CD4-positive, alpha-beta T cell treated with Interleukin-2 at 100 ng/mL for 4 hours (primary cell): ENCODE measurements around the gene PGC.

Experiments used
- DNase-seq: peaks from one replicate; pipeline ENCODE4 v3.0.0-alpha.2; 2020; ENCODE audit warnings: low spot score

The PGC gene

GRCh38 chr6:41747256-41748101 lies at the start of gene PGC:
Gene PGC, minus strand, starts transcription at chr6:41747397. Its CDS starts 63 bp downstream, at chr6:41747334.
- no peak for DNase-seq

GRCh38 chr6:41796474-41796873 lies 49.3 kb upstream of the PGC start:
- no peak for DNase-seq

GRCh38 chr6:41791984-41792383 lies 44.8 kb upstream of the PGC start:
- no peak for DNase-seq

- DNase-seq = no peak
Observed at GRCh38 chr6:41791305-41791704, 44.1 kb upstream of the PGC start.

GRCh38 chr6:41790045-41790444 lies 42.8 kb upstream of the PGC start:
- DNase-seq = no peak

DNA sequence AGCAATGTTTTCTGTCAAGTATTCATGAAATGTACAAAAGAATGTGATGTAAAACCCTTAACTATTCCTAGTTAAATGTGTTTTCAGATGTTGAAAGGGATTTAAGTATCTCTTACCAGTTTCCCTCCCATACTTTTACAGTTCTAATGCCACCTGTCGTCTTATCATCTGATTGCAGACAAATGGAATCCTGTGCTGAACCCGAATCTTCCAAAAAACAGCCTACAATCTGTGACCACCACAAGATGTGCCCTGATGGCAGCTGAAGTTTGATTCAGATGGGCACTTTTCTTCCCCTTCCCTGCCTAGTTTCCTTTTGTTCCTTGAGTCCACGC lies 42.2 kb upstream of the PGC start:
- no peak for DNase-seq

DNA sequence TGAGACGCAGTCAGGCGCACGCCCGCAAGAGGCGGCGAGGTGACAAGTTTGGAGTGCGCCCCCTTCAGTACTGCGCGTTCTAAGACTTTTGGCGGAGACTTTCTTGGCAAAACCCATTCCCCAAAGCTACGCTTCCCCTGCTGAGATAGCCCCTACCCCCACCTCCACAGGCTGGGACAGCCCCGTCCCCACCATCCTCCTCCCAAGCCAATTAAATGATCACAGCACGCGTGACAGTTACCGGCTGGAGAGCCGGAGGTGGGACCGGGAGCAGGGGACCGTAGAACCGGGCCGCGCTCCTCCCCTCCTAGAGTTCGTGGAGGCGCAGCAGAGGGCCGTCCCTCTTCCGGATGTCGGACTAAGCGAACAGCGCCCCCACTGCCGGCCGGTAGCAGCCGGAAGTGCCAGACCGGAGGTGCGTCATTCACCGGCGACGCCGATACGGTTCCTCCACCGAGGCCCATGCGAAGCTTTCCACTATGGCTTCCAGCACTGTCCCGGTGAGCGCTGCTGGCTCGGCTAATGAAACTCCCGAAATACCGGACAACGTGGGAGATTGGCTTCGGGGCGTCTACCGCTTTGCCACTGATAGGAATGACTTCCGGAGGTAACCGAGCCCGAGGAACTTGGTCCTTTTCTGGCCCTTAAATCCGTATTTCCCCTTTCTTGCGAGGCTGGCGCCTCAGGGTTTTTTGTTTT lies 40.2 kb upstream of the PGC start, which contains the start of gene TOMM6:
Gene TOMM6, plus strand, starts transcription at position 476 of the 699 bp plus-strand sequence. Its CDS starts 4 bp downstream, at position 480.
- peak; percentile 96 for DNase-seq

DNA sequence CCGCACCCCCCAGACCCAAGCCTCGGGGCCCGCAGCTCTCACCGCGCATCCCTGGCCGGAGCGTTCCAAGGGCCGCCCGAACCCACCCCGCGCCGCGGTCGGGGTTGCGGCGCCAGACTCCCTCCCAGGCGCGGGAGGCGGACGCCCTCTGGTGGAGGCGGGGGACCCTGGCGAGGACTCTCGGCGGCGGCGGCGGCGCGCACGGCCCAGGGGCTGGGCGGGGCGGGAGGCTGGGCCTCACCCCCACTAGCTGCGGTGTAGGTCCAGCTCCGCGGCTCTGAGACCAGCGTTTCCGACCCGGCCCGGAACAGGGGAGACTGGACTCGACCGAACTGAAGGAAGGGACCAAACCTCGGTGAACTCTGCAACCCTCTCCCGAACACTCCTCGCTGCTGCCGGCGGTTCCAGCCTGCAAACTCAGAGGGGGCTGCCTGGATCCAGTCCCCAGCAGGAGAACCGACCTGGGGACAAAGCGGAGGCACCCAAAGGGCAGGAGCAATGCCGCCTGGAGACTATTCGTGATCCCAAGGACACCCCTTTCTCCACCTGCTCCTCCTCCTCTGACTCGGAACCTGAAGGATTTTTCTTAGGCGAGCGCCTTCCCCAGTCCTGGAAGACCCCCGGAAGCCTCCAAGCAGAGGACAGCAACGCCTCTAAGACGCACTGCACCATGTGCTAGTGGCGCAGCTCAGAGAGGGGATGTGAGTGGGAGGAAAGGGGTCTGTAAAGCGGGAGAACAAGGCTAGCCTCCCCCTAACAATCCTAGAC lies 39.4 kb upstream of the PGC start:
- DNase-seq = peak; percentile 88

DNA sequence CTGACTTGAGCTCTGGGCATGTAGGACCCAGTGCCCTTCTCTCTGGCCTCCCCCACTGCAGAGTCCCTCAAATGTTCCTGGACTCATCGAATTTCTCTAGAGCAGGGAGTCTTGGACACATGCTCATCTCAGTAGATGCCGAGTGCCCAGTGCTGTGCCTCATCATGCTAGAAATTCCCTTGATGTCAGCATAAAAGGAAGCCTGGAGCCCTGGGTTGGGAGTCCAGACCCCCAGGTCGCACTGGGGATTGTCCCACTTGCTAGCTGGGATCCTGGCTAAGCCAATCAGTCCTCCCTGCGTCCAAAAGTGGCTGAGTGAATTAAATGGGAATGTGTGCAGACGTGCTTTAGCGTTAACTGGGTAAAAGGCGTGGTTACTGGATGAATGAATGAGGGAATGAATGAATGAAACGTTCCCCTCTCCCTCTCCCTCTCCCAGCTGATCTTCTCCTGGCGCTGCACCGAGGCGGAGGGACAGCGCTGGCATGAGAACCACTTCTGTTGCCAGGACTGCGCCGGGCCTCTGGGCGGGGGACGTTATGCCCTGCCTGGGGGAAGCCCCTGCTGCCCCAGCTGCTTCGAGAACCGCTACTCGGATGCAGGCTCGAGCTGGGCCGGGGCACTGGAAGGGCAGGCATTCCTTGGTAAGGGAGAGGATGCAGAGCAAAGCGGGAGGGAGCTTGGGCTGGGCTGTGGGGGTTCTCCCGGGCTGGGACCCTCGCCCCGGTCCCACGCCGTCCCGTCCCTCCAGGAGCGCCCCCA lies 38.7 kb upstream of the PGC start:
- DNase-seq = no peak

DNA sequence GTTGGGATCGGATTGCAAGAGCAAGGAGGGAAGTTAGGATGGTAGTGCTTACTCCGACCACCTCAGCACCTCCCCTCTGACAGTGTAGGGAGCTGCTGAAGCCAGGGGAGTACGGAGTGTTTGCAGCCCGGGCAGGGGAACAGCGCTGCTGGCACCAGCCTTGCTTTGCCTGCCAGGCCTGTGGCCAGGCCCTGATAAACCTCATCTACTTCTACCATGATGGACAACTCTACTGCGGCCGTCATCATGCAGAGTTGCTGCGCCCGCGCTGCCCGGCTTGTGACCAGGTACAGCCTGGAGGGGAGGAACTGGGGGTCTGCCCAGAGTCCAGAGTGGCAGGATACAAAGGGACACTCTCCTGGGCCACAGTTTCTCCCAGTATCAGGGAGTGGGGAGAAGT lies 38.1 kb upstream of the PGC start:
- no peak for DNase-seq

DNA sequence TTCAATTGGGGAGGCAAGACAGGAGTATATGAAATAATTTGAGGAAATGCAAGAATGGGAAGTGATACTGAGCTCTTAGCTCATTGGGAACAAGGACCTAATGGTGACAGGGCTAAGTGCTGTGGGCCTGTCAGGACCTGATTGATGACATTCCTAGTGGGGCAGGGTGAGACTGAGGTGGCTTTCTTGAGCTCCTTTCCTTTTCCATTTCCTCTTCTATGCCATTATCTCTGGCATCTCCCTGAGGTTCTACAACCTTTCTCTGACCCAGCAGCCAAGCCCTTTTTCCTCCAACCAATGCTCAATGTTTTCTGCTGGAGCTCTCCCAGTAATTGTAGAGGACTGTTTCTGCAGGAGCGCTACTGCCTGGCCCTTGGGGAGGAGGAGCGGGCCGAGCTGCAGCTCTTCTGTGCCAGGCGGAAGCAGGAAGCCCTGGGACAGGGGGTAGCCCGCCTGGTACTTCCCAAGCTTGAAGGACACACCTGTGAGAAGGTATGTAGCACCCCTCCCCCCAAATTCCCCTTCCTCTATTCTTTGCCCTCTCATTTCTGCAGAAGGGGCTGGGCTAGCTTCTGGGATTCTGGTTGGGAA lies 37.5 kb upstream of the PGC start:
- DNase-seq = no peak

DNA sequence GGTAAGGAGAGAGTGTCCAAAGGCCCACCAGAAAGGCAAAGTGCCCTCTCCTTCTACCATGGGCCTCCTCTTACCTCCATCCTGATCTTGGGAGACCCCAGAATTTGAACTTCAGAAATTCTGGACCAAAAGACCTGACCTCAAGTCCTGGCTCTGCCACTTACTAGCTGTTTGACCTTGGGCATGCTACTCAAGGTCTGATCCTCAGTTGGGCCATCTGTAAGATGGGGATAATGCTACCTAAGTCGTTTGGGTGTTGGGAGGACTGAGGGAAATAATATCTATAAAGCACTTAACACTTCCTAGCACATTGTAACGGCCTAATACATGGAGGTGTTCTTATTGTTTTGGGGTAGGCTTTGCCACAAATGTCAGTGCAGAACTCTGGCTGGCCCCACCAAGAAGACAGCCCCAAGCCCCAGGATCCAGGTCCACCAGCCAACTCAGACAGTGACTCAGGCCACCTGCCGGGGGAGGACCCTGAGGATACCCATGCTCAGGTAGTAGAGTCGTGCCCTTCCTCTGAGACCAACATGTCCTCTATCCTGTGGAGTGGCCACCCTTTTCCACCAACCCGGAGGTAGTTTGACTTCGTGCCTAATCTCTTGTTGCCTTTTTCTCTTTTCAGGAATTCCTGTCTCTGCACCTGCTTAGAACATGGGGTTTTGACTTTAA lies 36.0 kb upstream of the PGC start:
- no peak for DNase-seq

GRCh38 chr6:41781366-41781730 lies 34.2 kb upstream of the PGC start:
- DNase-seq = no peak

DNA sequence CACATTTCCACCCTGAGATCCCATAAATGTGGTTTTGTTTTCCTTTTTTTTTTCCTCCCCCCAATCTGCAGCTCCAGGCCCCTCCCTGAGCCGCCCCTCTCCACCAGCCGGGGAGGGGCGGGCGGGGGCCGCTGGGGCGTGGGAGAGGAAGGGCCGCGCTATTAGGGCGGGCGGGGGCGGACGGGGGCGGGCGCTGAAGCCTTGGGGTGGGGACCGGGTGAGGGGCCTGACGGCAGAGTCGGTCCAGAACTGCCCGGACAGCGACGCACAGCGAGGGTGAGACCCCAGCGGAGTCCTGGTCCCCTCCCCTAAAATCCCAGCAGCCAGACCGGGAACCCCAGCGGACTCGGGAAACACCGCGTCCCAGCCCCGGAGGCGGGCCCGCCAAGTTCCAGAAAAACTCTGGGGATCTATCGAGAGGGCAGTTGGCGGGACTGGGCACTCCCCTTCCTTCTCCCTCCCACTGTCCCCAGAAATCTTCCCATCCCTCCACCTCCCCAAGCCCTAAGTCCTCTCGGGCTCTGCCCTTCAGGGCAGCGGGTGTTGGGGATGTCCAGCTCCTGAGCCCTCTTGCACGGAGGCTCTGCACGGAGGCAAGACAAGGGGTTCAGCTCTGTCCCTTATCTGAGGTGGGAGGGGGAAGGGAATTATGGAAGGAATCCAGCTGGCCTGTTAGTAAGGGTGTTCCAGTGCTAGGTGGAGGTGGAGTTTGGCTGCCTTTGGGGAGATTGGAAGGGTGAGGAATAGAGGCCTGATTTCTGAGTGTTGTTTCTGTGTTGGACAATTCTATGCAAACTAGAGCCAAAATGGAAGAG lies 33.6 kb upstream of the PGC start, which contains the start of gene PRICKLE4:
Gene PRICKLE4, plus strand, starts transcription at position 232 of the 815 bp plus-strand sequence. CDS start 2,692 bp downstream, outside the sequence.
- no peak for DNase-seq

DNA sequence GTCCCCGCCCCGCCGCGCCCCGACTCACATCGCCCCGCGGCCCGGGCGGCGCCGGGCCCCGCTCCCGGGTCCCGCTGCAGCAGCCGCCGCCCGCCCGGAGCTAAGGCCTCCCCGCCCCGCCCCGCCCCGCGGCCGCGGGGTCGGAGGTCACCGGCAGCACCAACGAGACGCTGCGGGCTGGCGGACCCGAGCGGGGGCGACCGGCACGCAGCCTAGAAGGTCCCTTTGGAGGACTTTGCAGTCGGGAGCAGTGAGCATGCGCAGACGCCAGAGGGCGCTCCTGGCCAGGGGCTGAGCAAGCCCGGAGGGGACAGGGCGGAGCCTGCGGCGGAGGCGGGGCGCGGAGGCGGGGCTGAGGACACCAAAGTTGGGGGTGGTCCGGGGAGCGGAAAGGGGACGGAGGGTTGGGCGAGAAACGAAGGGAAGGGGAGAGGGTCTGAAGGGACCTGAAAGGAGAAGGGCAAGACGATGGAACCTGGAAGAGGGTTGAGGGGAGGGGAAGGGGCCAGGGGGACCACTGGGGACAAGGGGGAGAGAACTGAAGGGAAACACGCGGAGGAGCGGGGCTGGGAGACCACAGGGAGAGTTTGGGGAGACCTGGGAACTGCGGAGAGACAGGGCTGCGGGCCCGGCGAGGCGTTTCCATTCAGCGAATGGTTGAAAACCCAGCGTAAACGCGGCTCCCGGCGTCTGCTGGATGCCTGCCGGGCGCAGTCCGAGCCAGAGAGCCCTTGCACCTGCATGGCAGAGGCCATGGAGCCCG lies 32.8 kb upstream of the PGC start, which contains the start of gene FRS3:
Gene FRS3, minus strand, starts transcription at position 113 of the 763 bp plus-strand sequence. CDS start 2,913 bp downstream, outside the sequence.
- DNase-seq = peak; percentile 99

DNA sequence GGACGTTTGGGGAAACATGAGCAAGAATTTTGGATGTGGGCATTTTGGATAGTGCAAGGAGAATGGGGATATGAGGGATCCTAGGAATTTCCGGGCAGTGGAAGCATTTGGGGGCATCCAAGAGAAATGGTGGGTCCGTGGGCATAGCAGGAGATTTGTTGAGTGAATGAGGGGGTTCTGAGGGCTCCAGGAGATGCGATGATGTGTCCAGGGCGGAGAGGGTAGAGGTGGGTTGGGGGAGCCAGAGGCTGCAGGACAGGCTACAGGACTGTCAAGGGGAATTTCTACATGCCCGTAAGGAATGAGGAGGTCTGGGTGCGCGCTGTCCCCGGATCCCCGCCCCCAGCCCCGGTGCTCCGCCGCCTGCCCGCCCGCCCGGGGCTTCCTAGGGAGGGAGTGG lies 32.1 kb upstream of the PGC start:
- DNase-seq = no peak

DNA sequence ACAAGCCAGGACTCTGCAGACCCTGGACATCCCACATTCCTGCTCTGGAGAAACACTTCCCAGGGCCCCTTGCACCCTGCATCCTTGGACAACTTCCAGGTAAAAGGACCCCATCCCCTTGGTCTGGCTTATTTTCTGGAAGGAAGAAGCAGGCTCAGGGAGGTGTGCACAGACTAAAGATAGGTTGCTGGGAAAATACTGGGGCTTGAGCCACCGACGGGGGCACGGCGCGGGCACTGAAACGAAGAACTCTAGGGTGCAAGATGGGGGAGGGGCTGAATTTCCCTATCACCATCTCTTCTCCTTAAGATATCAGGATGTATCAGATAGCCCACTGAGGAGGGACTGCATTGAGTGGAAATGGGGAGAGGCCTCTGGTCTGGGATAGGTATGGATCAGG lies 31.7 kb upstream of the PGC start:
- DNase-seq = no peak

DNA sequence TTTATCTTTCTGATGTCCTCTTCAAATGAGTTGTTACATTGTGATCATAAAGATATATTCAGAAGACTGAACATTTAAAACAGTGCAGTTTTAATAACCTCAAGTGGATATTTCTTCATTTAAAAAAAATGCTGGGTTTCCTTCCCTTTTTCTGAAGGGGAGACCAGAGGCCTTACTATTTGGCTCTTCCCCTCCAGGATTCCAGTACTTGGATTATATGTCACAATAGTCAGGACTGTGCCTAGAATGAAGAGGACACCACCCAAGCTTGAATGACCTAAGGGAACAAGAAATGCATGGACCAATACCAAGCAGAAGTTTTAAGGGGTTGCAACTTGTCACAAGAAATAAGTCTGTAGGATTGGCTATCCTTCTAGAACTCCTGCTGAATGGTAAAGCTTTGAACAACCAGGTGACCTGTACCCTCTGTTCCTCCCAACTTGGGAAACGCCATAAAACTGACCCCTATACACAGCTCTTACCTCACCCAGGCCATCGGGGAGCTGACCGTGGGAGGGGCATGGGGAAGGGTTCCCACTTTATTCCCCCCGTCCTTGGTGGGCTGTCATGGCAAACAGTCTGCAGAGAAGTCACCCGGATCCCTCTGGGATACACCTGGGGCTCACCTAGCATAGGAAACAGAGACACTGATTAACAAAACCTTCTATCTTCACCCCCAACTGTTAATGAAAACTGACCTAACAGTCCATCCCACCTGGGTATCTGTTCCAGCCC lies 30.5 kb upstream of the PGC start:
- DNase-seq = no peak
